Fibroblast of villous mesenchyme (primary cell): Measurements from ENCODE around the gene EMC8. TPM values are rescaled to one million over a fixed set of nuclear protein-coding genes. Genes with fewer than 3 reads are reported as not detected.

Experiments used
- DNase-seq: peaks from one replicate; pipeline ENCODE4 v3.0.0-alpha.2; 2010; ENCODE audit warnings: low read depth
- H3K4me3 ChIP-seq: 2 replicates; pipeline ENCODE4 v1.5.1; 2011; ENCODE audit warnings: low read depth, mild to moderate bottlenecking, low read length
- total RNA-seq: library from RNA; depleted of rRNA; stranded (reverse); fragments of >200 nt; gene quantifications from 2 replicates; pipeline ENCODE4 v1.2.3, GENCODE V29; 2012
- TF ChIP-seq, protein P1 (sequence below): IDR thresholded peaks from 2 replicates; pipeline ENCODE4 v1.5.1; 2012; ENCODE audit warnings: low read depth, mild to moderate bottlenecking, low read length; ENCODE audit not compliant: insufficient read depth

EMC8 gene
- total RNA-seq, 1 donor, result 30.2 TPM

DNA sequence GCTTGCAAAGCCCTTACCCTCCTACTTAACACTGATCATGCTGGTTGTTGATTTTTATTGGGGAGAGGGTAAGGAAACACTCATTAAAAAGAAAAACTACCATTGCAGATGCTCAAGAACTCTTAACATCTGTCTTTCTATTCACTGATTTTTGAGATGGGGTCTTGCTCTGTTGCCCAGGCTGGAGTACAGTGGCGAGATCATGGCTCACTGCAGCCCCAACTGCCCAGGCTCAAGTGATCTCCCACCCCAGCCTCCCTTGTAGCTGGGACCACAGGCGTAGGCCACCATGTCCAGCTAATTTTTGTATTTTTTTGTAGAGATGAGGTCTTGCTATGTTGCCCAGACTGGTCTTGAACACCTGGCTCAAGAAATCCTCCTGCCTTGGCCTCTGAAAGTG, 14.5 kb downstream of the EMC8 start:
- DNase-seq, result no peak
- H3K4me3 ChIP-seq, result no peak overlapping the region
- TF ChIP-seq, protein P1, sequence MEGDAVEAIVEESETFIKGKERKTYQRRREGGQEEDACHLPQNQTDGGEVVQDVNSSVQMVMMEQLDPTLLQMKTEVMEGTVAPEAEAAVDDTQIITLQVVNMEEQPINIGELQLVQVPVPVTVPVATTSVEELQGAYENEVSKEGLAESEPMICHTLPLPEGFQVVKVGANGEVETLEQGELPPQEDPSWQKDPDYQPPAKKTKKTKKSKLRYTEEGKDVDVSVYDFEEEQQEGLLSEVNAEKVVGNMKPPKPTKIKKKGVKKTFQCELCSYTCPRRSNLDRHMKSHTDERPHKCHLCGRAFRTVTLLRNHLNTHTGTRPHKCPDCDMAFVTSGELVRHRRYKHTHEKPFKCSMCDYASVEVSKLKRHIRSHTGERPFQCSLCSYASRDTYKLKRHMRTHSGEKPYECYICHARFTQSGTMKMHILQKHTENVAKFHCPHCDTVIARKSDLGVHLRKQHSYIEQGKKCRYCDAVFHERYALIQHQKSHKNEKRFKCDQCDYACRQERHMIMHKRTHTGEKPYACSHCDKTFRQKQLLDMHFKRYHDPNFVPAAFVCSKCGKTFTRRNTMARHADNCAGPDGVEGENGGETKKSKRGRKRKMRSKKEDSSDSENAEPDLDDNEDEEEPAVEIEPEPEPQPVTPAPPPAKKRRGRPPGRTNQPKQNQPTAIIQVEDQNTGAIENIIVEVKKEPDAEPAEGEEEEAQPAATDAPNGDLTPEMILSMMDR, result no peak

DNA sequence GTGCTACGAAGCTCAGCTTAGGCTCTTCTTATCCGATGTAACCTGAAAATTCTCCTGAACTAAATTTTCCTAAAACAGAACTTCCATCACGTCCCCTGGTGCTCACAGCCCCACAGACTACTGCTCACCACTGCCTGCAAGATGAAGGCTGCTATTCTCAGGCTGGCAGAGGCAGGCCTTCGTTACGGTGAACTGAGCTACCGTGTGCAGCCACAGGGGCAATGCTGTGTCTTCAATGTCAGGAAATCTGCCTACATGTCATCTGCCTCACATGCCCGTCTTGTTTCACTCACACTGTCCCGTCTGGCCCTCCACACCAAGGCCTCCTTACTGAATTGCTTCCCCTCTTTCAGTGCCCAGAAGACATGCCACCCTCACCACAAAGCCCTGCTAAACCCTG, 15.9 kb downstream of the EMC8 start:
- DNase-seq, result no peak
- TF ChIP-seq, protein P1, result no peak

DNA sequence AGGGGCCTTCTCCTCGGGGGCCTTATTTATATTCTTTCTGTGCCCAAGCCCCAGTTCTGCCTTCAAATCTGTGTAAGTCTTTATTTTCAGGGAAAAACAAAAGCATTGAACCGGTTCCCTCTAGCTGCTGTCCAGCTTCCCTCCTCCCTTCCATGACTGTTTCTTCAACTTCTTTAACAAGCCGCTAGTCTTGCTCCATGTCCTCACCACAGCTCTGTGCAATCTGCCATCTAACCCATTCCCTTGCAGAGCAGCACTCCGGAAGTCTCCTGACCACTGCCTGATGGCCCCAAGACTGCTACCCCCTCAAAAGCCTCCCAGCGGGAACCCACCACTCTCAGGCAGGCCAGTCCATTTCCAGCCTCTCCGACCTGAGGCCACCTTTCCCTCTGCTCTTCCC, 16.9 kb downstream of the EMC8 start:
- H3K4me3 ChIP-seq, result no peak overlapping the region
- DNase-seq, result no peak
- TF ChIP-seq, protein P1, result no peak

More for the DNA sequence above, 15.9 kb downstream of the EMC8 start:
- H3K4me3 ChIP-seq, result no peak overlapping the region

DNA sequence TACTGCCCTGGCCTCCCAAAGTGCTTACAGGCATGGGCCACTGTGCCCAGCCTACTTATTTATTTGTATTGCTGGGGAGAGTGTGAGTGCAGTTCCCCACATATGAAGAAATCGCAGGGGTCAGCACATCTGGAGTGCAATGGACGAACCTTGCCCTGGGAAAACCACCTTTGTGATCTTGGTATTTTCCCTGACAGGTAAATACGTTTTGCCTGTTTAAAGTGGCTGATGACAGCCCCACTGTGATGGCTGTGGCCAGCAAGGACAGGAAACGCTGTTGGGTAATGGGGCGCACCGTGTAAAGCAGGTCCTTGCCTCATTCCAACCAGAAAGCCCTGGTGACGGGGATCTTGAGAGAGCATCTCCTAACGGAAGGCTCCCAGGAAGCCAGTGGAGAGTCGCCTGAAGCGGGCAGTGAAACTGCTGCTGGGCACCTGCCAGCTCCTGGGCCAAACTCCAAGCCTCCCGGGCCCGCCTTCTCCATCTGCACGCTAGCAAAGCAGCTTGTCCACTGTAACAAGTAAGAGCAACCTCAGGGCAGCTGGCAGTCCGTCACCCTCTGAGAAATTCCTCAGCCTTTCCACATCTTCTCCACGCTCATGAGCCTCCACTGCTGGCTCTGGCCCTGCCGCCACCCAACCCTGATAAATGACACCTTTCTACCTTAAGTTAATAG, 17.5 kb downstream of the EMC8 start:
- DNase-seq, result no peak
- TF ChIP-seq, protein P1, result no peak
- no peak overlapping the region for H3K4me3 ChIP-seq

DNA sequence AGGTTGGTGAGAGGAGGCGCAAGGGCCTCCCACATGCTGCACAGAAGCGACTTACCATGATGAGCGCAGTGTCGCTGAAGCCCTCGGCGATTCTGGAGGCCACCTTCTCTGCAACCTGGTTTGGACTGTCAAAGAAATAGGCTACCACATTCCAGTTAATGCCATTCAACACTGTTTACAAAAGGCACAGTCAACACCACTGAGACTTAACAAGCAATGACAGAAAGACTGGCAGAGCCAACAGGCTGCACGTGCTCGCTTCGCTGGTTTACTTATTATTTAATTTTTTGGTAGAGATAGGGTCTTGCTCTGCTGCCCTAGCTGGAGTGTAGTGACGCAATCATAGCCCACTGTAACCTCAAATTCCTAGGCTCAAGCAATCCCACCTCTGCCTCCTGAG, 18.2 kb downstream of the EMC8 start:
- H3K4me3 ChIP-seq, result no peak overlapping the region
- TF ChIP-seq, protein P1, result no peak

DNA sequence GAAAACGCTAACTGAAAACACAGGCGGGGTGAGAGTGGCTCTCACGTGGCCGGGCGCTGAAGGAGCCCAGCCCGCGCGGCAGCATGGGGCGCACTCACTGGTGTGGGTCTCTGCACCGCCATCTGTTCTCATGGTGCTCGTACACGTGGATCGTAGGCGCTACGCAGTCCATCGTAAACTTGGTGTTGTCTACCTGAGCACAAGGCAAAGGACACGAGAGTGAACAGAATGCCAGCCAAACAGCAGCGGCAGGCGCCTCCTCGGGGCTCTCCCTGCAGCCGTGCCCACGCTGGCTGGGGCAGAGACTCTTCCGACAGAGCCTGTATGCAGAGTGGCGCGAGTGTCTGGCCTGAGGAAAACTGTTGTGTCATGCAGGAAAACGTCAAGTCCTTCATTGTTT, 19.1 kb downstream of the EMC8 start:
- TF ChIP-seq, protein P1, result no peak
- DNase-seq, result no peak
- H3K4me3 ChIP-seq, result no peak overlapping the region

More for the DNA sequence above, 18.2 kb downstream of the EMC8 start:
- no peak for DNase-seq

DNA sequence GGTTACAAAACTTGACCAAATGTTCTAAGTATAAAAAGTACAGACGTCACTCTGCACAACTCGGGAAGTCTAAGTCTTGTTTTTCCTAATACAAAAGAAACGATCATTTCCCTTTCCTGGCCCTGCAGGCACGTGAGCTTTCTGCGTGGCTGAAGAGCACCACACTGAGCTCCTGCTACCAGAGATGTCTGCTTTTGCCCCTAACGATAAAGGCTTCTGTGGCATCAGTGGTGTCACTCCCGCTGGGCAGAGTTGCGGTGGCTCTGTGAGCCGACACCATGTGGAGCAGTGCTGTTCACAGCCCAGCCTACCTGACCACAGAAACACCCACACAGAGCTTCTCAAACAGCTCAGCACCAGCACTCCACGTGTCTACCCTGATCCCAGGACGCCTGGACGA, 20.5 kb downstream of the EMC8 start:
- no peak for DNase-seq
- H3K4me3 ChIP-seq, result no peak overlapping the region
- TF ChIP-seq, protein P1, result no peak
